Measurements from ENCODE around the gene PNLIPRP2.

The PNLIPRP2 gene

GRCh38 chr10:116657863-116658551 lies 37.3 kb downstream of the PNLIPRP2 start:
- no peak for DNase-seq

GRCh38 chr10:116659049-116659670 lies 38.4 kb downstream of the PNLIPRP2 start:
- DNase-seq: no peak

- no peak for DNase-seq
Observed at GRCh38 chr10:116660860-116661259, 40.1 kb downstream of the PNLIPRP2 start.

GRCh38 chr10:116663342-116663741 lies 42.6 kb downstream of the PNLIPRP2 start:
- no peak for DNase-seq

- no peak for DNase-seq
Observed at GRCh38 chr10:116664631-116665030, 43.9 kb downstream of the PNLIPRP2 start.

GRCh38 chr10:116665541-116666125 lies 44.9 kb downstream of the PNLIPRP2 start:
- DNase-seq: no peak

- no peak for DNase-seq
Observed at GRCh38 chr10:116667484-116667883, 46.7 kb downstream of the PNLIPRP2 start.

- DNase-seq: no peak
Observed at GRCh38 chr10:116668018-116668417, 47.3 kb downstream of the PNLIPRP2 start.

GRCh38 chr10:116668446-116668845 lies 47.7 kb downstream of the PNLIPRP2 start:
- DNase-seq: no peak

- DNase-seq: no peak
Observed at GRCh38 chr10:116669080-116669479, 48.3 kb downstream of the PNLIPRP2 start.

- no peak for DNase-seq
Observed at GRCh38 chr10:116669832-116670644, 49.3 kb downstream of the PNLIPRP2 start.

GRCh38 chr10:116670706-116671105 lies 50.0 kb downstream of the PNLIPRP2 start:
- no peak for DNase-seq

GRCh38 chr10:116671274-116671926 lies 50.6 kb downstream of the PNLIPRP2 start:
- no peak for DNase-seq

- no peak for DNase-seq
Observed at GRCh38 chr10:116672891-116673290, 52.1 kb downstream of the PNLIPRP2 start.

- no peak for DNase-seq
Observed at GRCh38 chr10:116673866-116674265, 53.1 kb downstream of the PNLIPRP2 start.

GRCh38 chr10:116674901-116675423 lies 54.2 kb downstream of the PNLIPRP2 start:
- DNase-seq: no peak

GRCh38 chr10:116676118-116676517 lies 55.4 kb downstream of the PNLIPRP2 start:
- no peak for DNase-seq

- no peak for DNase-seq
Observed at GRCh38 chr10:116676633-116677032, 55.9 kb downstream of the PNLIPRP2 start.

GRCh38 chr10:116679351-116679750 lies 58.6 kb downstream of the PNLIPRP2 start:
- no peak for DNase-seq

GRCh38 chr10:116683166-116683565 lies 62.4 kb downstream of the PNLIPRP2 start:
- no peak for DNase-seq

- no peak for DNase-seq
Observed at GRCh38 chr10:116683821-116684220, 63.1 kb downstream of the PNLIPRP2 start.

- DNase-seq: no peak
Observed at GRCh38 chr10:116684781-116685180, 64.0 kb downstream of the PNLIPRP2 start.

- no peak for DNase-seq
Observed at GRCh38 chr10:116685807-116686206, 65.1 kb downstream of the PNLIPRP2 start.

Data from GF-D8 (cell line).